Stimulated activated CD4-positive, alpha-beta T cell treated with anti-CD3 and anti-CD28 coated beads, Interleukin-15, amount 100 ng/mL, for 1 hour (primary cell): ENCODE data around the gene SHQ1.
"Not testable (repeated sequence)": the region's sequence is repeated elsewhere in the genome, so short reads cannot be mapped to it uniquely, and the experiment has no call there.

Source experiments
- DNase-seq, 2 donors: peaks; one replicate each; pipeline ENCODE4 v3.0.0-alpha.2; 2020; ENCODE audit warnings: low read depth in 1 of 2, low spot score in 1 of 2

SHQ1 gene

DNA sequence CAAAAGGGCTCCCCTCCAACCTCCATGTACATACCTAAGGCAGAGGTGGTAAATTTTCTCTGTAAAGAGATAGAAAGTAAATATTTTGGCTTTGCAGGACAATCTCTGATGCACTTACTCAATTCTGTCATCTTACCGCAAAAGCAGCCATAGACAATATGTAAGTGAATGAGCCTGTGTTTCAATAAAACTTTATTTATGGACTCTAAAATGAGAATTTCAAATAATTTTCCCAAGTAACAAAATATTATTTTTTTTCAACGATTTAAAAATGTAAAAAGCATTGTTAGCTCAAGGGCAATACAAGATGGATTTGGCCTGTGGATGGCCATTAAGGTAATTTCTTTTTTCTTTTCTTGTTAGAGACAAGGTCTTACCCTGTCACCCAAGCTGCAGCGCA is 44.7 kb downstream of the SHQ1 start:
- DNase-seq: no peak

GRCh38 chr3:72802001-72802400 is 46.2 kb downstream of the SHQ1 start:
- no peak for DNase-seq

- no peak for DNase-seq
These were observed 47.4 kb downstream of the SHQ1 start for GRCh38 chr3:72800869-72801268.

GRCh38 chr3:72798552-72799195 is 49.6 kb downstream of the SHQ1 start:
- DNase-seq: no peak

DNA sequence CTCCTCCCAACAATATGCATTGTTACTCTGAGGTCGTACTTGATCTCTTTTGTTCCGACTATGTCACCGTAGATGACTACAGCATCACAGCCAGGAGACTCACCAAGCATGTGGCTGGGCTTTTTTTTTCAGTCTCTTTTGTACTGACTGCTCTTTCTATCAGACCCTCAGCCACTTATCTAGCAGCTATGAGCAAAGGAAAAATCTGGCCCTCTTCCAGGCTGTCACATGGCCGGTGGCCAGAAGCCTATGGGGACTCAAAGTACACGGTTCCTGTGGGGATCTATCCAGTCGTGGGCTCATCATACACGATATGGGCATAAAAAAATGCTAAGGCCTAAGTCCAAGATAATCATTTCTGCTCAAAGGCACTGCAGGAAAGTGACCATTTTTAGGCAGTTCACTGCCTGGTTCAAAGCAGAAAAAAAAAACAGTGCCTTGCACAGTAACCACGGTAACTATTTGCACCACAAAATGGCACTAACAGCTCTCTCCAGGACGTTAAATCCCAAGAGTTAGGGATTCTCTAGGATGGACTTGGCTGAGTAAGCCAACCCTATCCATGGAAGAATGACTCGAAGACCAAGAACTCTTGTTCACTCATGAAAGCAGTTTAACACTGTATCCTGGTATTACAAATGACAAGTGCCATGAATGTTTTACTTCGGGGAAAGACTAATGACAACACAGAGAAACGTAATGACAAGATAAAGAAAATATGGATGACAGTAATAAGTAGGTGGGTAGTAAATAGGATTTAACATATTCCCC is 50.3 kb downstream of the SHQ1 start:
- no peak for DNase-seq

DNA sequence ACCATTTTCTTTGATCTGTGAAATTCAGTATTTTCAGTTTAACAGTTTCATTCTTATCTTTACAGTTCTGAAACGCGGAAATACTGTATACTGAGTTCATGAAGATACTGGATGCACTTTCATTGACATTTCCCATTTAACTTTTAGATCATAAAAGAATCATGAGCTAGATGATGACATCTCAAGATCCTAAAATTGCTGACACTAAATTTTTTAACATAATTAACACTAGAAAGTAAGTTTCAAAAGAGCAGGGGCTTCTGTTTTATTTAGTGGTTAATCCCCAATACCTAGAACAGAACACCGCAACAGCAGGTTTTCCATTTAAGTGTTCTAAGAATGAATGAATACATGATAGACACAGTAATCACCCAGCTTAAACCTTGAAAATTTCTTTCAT is 54.2 kb downstream of the SHQ1 start:
- DNase-seq: no peak

- no peak for DNase-seq
These were observed 57.1 kb downstream of the SHQ1 start for GRCh38 chr3:72791161-72791560.

- DNase-seq: no peak
These were observed 58.5 kb downstream of the SHQ1 start for GRCh38 chr3:72789786-72790185.

- DNase-seq: not testable (repeated sequence)
These were observed 60.0 kb downstream of the SHQ1 start for GRCh38 chr3:72788232-72788631.

- no peak for DNase-seq
These were observed 61.6 kb downstream of the SHQ1 start for GRCh38 chr3:72786668-72787067.

DNA sequence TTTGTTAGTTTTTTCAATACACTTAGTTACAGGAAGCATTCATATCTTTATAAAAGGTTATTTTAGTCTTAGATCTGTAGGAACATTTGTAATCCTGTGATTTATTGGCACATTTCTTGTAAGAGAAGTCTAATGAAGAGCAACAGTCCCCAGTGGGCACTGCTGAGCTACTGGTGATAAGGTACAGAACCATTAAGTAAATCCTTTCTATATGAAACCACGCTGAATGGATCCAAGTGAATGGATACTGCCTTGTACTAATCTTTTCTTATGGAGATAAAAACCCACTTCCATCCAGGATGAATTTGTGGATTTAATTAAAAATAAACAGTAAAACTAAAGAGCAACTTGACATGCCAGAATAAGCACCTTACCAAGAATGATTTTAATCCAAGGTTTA is 64.0 kb downstream of the SHQ1 start:
- no peak for DNase-seq

- DNase-seq: no peak
These were observed 65.7 kb downstream of the SHQ1 start for GRCh38 chr3:72782521-72782920.

DNA sequence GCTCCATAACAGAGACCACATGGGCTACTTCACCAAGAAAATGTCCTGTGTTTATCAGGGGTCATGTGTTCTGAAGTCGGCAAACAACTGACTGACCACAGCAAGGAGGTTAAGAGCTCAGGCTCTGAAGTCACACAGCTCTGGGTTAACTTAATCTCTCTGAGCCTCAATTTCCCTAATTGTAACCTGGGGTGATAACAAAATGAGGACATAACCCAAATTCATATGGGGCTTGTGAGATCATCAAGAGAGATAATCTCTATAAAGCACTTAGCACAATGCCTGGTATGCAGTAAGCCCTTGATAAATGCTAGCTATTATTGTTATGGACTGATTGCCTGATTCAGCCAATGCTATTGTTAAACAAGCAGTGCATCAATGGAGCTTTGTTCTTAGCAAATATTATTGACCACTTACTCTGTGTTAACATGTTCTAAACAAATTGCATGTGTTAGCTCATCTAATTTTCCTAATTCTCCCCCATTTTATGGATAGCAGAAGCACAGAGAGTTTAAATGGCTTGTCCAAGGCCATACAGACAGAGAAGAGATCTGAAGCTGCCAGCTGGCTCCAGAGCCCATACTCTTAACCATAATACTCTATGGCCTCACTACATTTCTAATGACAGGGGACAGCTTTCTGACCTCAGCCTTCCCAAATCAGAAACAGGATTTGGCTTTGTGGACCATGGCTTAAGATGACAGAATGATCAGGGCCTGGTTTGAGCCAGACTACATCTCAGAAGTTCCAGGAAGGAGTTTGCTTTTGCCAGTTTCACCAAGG is 78.3 kb downstream of the SHQ1 start:
- no peak for DNase-seq

DNA sequence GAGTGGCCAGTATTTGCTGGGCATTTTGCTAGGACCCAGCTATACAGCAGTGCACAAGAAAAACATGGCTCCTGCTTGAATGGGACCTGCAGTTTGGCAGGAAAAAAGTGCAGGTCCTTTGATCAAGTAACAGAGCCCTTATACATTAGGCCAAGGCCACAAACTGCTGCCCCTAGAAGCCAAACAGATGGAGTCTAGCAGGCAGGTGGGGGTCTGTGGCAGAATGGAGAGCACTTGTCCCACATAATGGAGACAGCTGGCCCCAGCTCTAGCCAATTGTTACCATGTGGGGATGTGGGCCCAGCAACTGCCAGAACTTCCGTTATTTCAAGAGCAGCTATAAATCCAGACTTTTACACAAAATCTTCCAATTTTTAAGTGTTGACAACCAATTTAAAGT is 79.3 kb downstream of the SHQ1 start:
- DNase-seq: no peak

- no peak for DNase-seq
These were observed 79.8 kb downstream of the SHQ1 start for GRCh38 chr3:72768481-72768880.

DNA sequence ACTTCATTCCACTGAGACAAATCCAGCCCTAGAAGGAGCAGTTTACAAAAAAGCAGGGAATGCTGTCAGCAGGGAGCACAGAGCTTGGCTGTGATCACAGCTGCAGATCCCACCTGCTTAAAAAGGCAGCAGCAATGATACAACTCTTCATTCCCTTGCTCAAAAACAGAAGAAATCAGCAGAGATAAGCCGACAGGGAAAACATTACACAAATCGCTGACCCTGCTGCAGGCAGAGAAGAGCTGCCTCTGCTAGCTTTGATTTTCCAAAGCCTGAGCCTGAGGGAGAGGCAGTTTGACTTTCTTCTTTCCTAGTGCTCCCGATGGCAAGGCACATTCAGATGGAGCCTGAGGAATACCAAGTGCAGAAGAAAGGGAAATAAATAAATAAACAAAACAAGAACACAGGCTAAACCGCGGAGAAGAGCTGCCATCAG is 80.2 kb downstream of the SHQ1 start:
- DNase-seq: no peak

- DNase-seq: no peak
These were observed 81.4 kb downstream of the SHQ1 start for GRCh38 chr3:72766866-72767265.

GRCh38 chr3:72763751-72764440 is 84.3 kb downstream of the SHQ1 start:
- no peak for DNase-seq

- DNase-seq: no peak
These were observed 86.8 kb downstream of the SHQ1 start for GRCh38 chr3:72761410-72761809.

- DNase-seq: no peak
These were observed 88.0 kb downstream of the SHQ1 start for GRCh38 chr3:72760225-72760624.

GRCh38 chr3:72756900-72757299 is 91.3 kb downstream of the SHQ1 start:
- no peak for DNase-seq
